GM12864 (cell line): ENCODE data around the gene MYOZ1.

Experiments
- DNase-seq: peaks from one replicate; pipeline ENCODE4 v3.0.0-alpha.2; 2011; ENCODE audit warnings: low read depth
- H3K4me3 ChIP-seq: 2 replicates; pipeline ENCODE4 v1.5.1; 2011; ENCODE audit warnings: mild to moderate bottlenecking, low read depth, low read length, control low read depth
- TF ChIP-seq, protein P1 (sequence below): IDR thresholded peaks from 2 replicates; pipeline ENCODE4 v1.5.1; 2011; ENCODE audit warnings: low read depth, mild to moderate bottlenecking, moderate library complexity, low read length, control low read depth, inconsistent platforms; ENCODE audit errors: missing control alignments

MYOZ1 gene

DNA sequence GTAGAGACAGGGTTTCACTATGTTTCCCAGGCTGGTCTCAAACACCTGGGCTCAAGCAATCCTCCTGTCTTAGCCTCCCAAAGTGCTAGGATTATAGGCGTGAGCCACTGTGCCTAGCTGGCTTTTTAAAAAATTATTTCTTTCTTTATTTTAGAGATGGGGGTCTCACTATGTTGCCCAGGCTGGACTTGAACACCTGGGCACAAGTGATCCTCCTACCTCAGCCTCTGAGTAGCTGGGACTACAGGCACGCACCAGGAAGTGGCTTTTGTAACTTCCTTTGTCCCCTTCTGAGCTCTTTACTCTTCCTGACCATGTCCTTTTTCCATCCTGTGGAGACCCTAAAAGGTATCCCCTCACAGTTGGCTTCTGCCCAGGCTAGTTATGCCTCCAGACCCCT is 2.1 kb upstream of the MYOZ1 start:
- no peak for DNase-seq
- no peak overlapping the region for H3K4me3 ChIP-seq
- TF ChIP-seq, protein P1, sequence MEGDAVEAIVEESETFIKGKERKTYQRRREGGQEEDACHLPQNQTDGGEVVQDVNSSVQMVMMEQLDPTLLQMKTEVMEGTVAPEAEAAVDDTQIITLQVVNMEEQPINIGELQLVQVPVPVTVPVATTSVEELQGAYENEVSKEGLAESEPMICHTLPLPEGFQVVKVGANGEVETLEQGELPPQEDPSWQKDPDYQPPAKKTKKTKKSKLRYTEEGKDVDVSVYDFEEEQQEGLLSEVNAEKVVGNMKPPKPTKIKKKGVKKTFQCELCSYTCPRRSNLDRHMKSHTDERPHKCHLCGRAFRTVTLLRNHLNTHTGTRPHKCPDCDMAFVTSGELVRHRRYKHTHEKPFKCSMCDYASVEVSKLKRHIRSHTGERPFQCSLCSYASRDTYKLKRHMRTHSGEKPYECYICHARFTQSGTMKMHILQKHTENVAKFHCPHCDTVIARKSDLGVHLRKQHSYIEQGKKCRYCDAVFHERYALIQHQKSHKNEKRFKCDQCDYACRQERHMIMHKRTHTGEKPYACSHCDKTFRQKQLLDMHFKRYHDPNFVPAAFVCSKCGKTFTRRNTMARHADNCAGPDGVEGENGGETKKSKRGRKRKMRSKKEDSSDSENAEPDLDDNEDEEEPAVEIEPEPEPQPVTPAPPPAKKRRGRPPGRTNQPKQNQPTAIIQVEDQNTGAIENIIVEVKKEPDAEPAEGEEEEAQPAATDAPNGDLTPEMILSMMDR, result no peak

DNA sequence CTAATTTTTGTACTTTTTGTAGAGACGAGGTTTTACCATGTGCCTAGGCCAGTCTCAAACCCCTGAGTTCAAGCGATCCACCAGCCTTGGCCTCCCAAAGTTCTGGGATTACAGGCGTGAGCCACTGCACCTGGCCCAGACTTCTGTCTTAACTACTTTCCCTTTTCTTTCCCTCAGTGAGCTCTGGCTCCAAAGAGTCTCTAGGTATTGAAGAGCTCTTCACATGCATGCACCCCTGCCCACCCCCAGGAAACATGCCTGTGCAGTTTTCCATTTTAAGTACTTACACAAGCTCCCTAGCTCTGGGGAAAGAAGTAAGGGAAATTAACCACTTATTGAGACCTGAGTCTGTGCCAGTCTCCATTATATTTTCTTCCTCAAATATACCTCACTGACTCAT is 2.0 kb downstream of the MYOZ1 start:
- no peak for DNase-seq
- no peak overlapping the region for H3K4me3 ChIP-seq
- TF ChIP-seq, protein P1, result no peak

- no peak for DNase-seq
- TF ChIP-seq, protein P1, result no peak
- H3K4me3 ChIP-seq, result no peak overlapping the region
Observed at GRCh38 chr10:73635781-73636180, 5.5 kb downstream of the MYOZ1 start.

GRCh38 chr10:73634421-73634820 is 6.9 kb downstream of the MYOZ1 start:
- TF ChIP-seq, protein P1, result no peak
- DNase-seq, result no peak
- no peak overlapping the region for H3K4me3 ChIP-seq

DNA sequence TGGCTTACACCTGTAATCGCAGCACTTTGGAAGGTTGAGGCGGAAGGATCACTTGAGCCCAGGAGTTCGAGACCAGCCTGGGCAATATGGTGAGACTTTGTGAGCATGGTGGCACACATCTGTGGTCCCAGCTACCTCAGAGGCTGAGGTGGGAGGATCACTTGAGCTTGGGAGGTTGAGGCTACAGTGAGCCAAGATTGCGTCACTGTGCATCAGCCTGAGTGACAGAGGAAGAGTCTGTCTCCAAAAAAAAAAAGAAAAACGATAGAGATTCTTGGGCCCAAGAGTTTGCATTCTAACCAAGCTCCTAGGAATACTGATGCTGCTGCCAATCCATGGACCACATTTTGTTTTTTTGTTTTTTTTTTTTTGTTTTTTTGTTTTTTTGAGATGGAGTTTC is 12.1 kb downstream of the MYOZ1 start:
- H3K4me3 ChIP-seq, result no peak overlapping the region
- TF ChIP-seq, protein P1, result no peak
- DNase-seq, result no peak

GRCh38 chr10:73628405-73628804 is 12.9 kb downstream of the MYOZ1 start:
- TF ChIP-seq, protein P1, result no peak

GRCh38 chr10:73627300-73627699 is 14.0 kb downstream of the MYOZ1 start:
- H3K4me3 ChIP-seq, result no peak overlapping the region
- no peak for DNase-seq
- TF ChIP-seq, protein P1, result no peak

More at GRCh38 chr10:73628405-73628804, 12.9 kb downstream of the MYOZ1 start:
- H3K4me3 ChIP-seq, result no peak overlapping the region
- DNase-seq, result no peak
